ENCODE results near the gene PGAM2. TPM values are rescaled to one million over a fixed set of nuclear protein-coding genes. Genes with fewer than 3 reads are reported as not detected.

The PGAM2 gene
- total and polyA plus RNA-seq, 8 donors, result 0.92 to 5.8 (median 3.7) TPM; not detected in 4

DNA sequence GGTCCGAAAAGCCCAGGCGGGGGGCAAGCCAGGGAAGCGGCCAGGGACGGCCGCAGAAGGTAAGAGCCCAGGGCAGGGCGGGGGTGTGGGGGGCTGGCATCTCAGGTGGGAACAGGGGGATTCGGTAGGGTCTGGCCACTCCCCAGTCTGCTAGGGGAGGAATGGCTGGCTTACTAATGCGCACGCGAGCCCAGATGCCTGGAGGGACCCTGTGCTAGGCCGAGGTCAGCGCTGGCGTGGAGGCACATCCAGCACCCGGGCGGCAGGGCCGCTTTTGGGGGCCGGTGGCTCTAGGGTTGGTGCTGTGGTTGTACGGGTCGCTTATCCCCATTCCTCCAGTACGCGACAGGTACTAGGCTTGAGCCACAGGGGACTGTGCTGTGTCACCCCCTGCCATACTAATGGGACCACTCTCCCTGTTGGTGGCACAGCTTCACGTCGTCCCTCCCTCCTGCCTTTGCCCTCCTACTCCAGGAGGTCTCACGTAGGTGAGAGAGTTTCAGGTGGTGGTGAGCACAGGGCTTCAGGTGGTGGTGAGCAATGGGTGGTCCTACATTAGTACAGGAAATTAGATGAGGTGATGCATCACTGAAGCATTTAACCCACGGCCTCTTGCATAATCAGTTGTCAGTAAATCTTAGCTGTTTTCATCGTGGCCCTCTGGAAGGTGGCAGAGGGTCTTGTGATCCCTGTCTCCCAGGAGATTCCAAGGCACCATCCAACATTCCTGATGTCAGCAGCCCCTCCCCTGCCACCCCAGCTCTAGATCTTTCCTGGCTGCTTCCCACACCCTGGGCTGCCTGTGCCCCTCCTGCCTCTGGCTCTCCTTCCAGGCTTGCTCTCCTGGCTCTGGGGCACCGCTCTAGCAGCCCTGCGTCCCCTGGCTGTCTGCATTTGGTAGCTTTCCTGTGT, 39.7 kb upstream of the PGAM2 start:
- H3K27me3 ChIP-seq, result peaks cover 0 to 41% (median 28%) of the 10 kb centered on the region in 3 donors
- intact Hi-C loops (cut with DNase I; ENCODE audit: low total_unique reads), result no loop called here

GRCh38 chr7:44103923-44104859, 38.8 kb upstream of the PGAM2 start, which contains the start of gene AEBP1:
AEBP1 (plus strand) TSS chr7:44104345; CDS start chr7:44104666, 321 bp downstream.
- Histone ChIP-seq H3K27me3 (peaks cover 0 to 41% (median 28%) of the 10 kb centered on the region in 3 donors), H3K27ac (peak within 1 kb of the TSS; percentile 24 to 93 (median 88)), H3K4me1 (peaks cover 5 to 56% (median 35%) of the 10 kb centered on the region in 4 donors), H3K4me3 (peak within 1 kb of the TSS; percentile 46 to 61 (median 54)), H3K9me3 (no peaks in the 10 kb centered on the region), H3K36me3 (peaks cover 0 to 25% (median 21%) of the 10 kb centered on the region in 4 donors)
- TF ChIP-seq POLR2A (IDR thresholded peaks at IDR 0.05) (no peak), POLR2AphosphoS5 (IDR thresholded peaks at IDR 0.05) (no peak), EP300 (IDR thresholded peaks at IDR 0.05) (no peak), CTCF (IDR thresholded peaks at IDR 0.05) (no peak)
- 2 to 5% (median 4%) methylated on average over 30 to 84 of the region's 87 CpGs for WGBS, 5 donors
- peak in 1 of 2 donors; percentile 78 for DNase-seq
- intact Hi-C loops (cut with DNase I; ENCODE audit: low total_unique reads), result no loop called here

More for the DNA sequence above, 39.7 kb upstream of the PGAM2 start:
- WGBS, 5 donors, result 18 to 40% (median 34%) methylated on average over 23 to 28 of the region's 28 CpGs
- peak in 1 of 2 donors; percentile 52 for DNase-seq
- peaks cover 0 to 34% (median 31%) of the 10 kb centered on the region in 4 donors for H3K36me3 ChIP-seq
- peak overlapping the region; percentile 46 to 61 (median 54) for H3K4me3 ChIP-seq
- TF ChIP-seq POLR2A (IDR thresholded peaks at IDR 0.05), result no peak
- TF ChIP-seq POLR2AphosphoS5 (IDR thresholded peaks at IDR 0.05), result peak in 2 of 3 donors; percentile 35 to 42
- TF ChIP-seq CTCF (IDR thresholded peaks at IDR 0.05), result no peak
- peak; percentile 13 for TF ChIP-seq EP300 (IDR thresholded peaks at IDR 0.05)
- peaks cover 5 to 56% (median 35%) of the 10 kb centered on the region in 4 donors for H3K4me1 ChIP-seq
- no peaks in the 10 kb centered on the region for H3K9me3 ChIP-seq
- H3K27ac ChIP-seq, result peak overlapping the region; percentile 1 to 93 (median 88)

- H3K4me3 ChIP-seq, result peak overlapping the region in 2 of 4 donors; percentile 53 to 61
- peak overlapping the region; percentile 24 to 93 (median 88) for H3K27ac ChIP-seq
- intact Hi-C loops (cut with DNase I; ENCODE audit: low total_unique reads), result no loop called here
- H3K36me3 ChIP-seq, result peaks cover 0 to 19% (median 15%) of the 10 kb centered on the region in 4 donors
- no peaks in the 10 kb centered on the region for H3K9me3 ChIP-seq
- H3K4me1 ChIP-seq, result peaks cover 5 to 56% (median 33%) of the 10 kb centered on the region in 4 donors
- H3K27me3 ChIP-seq, result peaks cover 0 to 41% (median 28%) of the 10 kb centered on the region in 3 donors
- 52 to 71% (median 56%) methylated on average over 7 to 8 of the region's 8 CpGs for WGBS, 5 donors
- no peak for TF ChIP-seq CTCF (IDR thresholded peaks at IDR 0.05)
- no peak for TF ChIP-seq POLR2AphosphoS5 (IDR thresholded peaks at IDR 0.05)
- TF ChIP-seq EP300 (IDR thresholded peaks at IDR 0.05), result no peak
- DNase-seq, result no peak
Observed at GRCh38 chr7:44103566-44103922, 38.2 kb upstream of the PGAM2 start.
